Mucosa of rectum (tissue), 2 donors: ENCODE results near the gene VPS36.

ENCODE experiments used
- H3K27ac ChIP-seq, 2 donors: one replicate each; pipeline ENCODE4 v1.7.0; 2013; ENCODE audit warnings: inconsistent platforms in 2 of 2, low read depth in 2 of 2, low read length in 2 of 2
- H3K27me3 ChIP-seq, 2 donors: one replicate each; pipeline ENCODE4 v1.7.0; 2013; ENCODE audit warnings: low read length in 2 of 2; ENCODE audit not compliant: control insufficient read depth in 2 of 2, insufficient read depth in 2 of 2
- H3K36me3 ChIP-seq, 2 donors: one replicate each; pipeline ENCODE4 v1.7.0; 2013; ENCODE audit warnings: low read length in 2 of 2; ENCODE audit not compliant: control insufficient read depth in 2 of 2, insufficient read depth in 2 of 2
- H3K4me1 ChIP-seq, 2 donors: one replicate each; pipeline ENCODE4 v1.7.0; 2013; ENCODE audit warnings: low read length in 2 of 2, mild to moderate bottlenecking in 1 of 2; ENCODE audit not compliant: control insufficient read depth in 2 of 2, insufficient read depth in 2 of 2
- H3K4me3 ChIP-seq, 2 donors: one replicate each; pipeline ENCODE4 v1.7.0; 2013; ENCODE audit warnings: low read length in 2 of 2
- H3K9ac ChIP-seq, 2 donors: one replicate each; pipeline ENCODE4 v1.7.0; 2013; ENCODE audit warnings: low read length in 2 of 2, low read depth in 1 of 2, mild to moderate bottlenecking in 1 of 2
- H3K9me3 ChIP-seq, 2 donors: one replicate each; pipeline ENCODE4 v1.7.0; 2013; ENCODE audit warnings: low read length in 2 of 2; ENCODE audit not compliant: control insufficient read depth in 2 of 2
- donor health status: healthy.
- donor health status: Normal muscosa, but diverticular disease.

VPS36 gene

GRCh38 chr13:52447354-52447753, 3.1 kb downstream of the VPS36 start:
- Histone ChIP-seq H3K27me3 (no peaks in the 10 kb centered on the region), H3K9ac (no peak overlapping the region), H3K4me3 (no peak overlapping the region), H3K36me3 (peaks cover 0 to 2% of the 10 kb centered on the region in 2 donors), H3K4me1 (peaks cover 13% of the 10 kb centered on the region in 2 donors), H3K27ac (no peak overlapping the region), H3K9me3 (no peaks in the 10 kb centered on the region)

GRCh38 chr13:52446265-52446664, 4.2 kb downstream of the VPS36 start:
- Histone ChIP-seq H3K9me3 (no peaks in the 10 kb centered on the region), H3K9ac (no peak overlapping the region), H3K27me3 (no peaks in the 10 kb centered on the region), H3K36me3 (peaks cover 0 to 10% of the 10 kb centered on the region in 2 donors), H3K27ac (no peak overlapping the region), H3K4me1 (peaks cover 13% of the 10 kb centered on the region in 2 donors), H3K4me3 (no peak overlapping the region)

- Histone ChIP-seq H3K4me3 (no peak overlapping the region), H3K36me3 (peaks cover 42 to 47% of the 10 kb centered on the region in 2 donors), H3K9me3 (no peaks in the 10 kb centered on the region), H3K9ac (no peak overlapping the region), H3K27ac (no peak overlapping the region), H3K4me1 (no peaks in the 10 kb centered on the region), H3K27me3 (no peaks in the 10 kb centered on the region)
Observed at GRCh38 chr13:52432456-52432855, 18.0 kb downstream of the VPS36 start.

- no peak overlapping the region for H3K9ac ChIP-seq
- peaks cover 40 to 43% of the 10 kb centered on the region in 2 donors for H3K36me3 ChIP-seq
- no peaks in the 10 kb centered on the region for H3K4me1 ChIP-seq
- no peaks in the 10 kb centered on the region for H3K9me3 ChIP-seq
- no peak overlapping the region for H3K27ac ChIP-seq
- no peak overlapping the region for H3K4me3 ChIP-seq
- H3K27me3 ChIP-seq, result no peaks in the 10 kb centered on the region
Observed at GRCh38 chr13:52428295-52428694, 22.1 kb downstream of the VPS36 start.

GRCh38 chr13:52421216-52421615, 29.2 kb downstream of the VPS36 start:
- Histone ChIP-seq H3K27ac (no peak overlapping the region), H3K36me3 (peaks cover 39 to 70% of the 10 kb centered on the region in 2 donors), H3K9ac (no peak overlapping the region), H3K9me3 (no peaks in the 10 kb centered on the region), H3K27me3 (no peaks in the 10 kb centered on the region), H3K4me3 (no peak overlapping the region), H3K4me1 (no peaks in the 10 kb centered on the region)

- no peak overlapping the region for H3K27ac ChIP-seq
- peaks cover 46 to 74% of the 10 kb centered on the region in 2 donors for H3K36me3 ChIP-seq
- H3K4me1 ChIP-seq, result no peaks in the 10 kb centered on the region
Observed at GRCh38 chr13:52419080-52419479, 31.4 kb downstream of the VPS36 start.

GRCh38 chr13:52414963-52415362, 35.5 kb downstream of the VPS36 start:
- Histone ChIP-seq H3K4me1 (no peaks in the 10 kb centered on the region), H3K27me3 (no peaks in the 10 kb centered on the region), H3K4me3 (no peak overlapping the region), H3K36me3 (peaks cover 43 to 54% of the 10 kb centered on the region in 2 donors), H3K9me3 (no peaks in the 10 kb centered on the region), H3K9ac (no peak overlapping the region), H3K27ac (no peak overlapping the region)

More at GRCh38 chr13:52419080-52419479, 31.4 kb downstream of the VPS36 start:
- Histone ChIP-seq H3K9me3 (no peaks in the 10 kb centered on the region), H3K4me3 (no peak overlapping the region), H3K27me3 (no peaks in the 10 kb centered on the region), H3K9ac (no peak overlapping the region)

- Histone ChIP-seq H3K9ac (no peak overlapping the region), H3K4me3 (no peak overlapping the region), H3K27ac (no peak overlapping the region), H3K4me1 (no peaks in the 10 kb centered on the region), H3K9me3 (no peaks in the 10 kb centered on the region), H3K36me3 (peaks cover 43 to 50% of the 10 kb centered on the region in 2 donors), H3K27me3 (no peaks in the 10 kb centered on the region)
Observed at GRCh38 chr13:52414051-52414450, 36.4 kb downstream of the VPS36 start.

- Histone ChIP-seq H3K36me3 (peaks cover 38 to 42% of the 10 kb centered on the region in 2 donors), H3K9me3 (no peaks in the 10 kb centered on the region), H3K9ac (no peak overlapping the region), H3K27ac (no peak overlapping the region), H3K27me3 (no peaks in the 10 kb centered on the region), H3K4me1 (no peaks in the 10 kb centered on the region), H3K4me3 (no peak overlapping the region)
Observed at GRCh38 chr13:52412128-52412527, 38.3 kb downstream of the VPS36 start.

- H3K4me1 ChIP-seq, result peaks cover 0 to under 1% of the 10 kb centered on the region in 2 donors
- no peaks in the 10 kb centered on the region for H3K9me3 ChIP-seq
- no peak overlapping the region for H3K4me3 ChIP-seq
- H3K36me3 ChIP-seq, result peaks cover 33 to 37% of the 10 kb centered on the region in 2 donors
- H3K9ac ChIP-seq, result no peak overlapping the region
- H3K27ac ChIP-seq, result no peak overlapping the region
- H3K27me3 ChIP-seq, result no peaks in the 10 kb centered on the region
Observed at GRCh38 chr13:52411629-52412028, 38.8 kb downstream of the VPS36 start.
